GM12864 (cell line): Measurements from ENCODE around the gene ARHGAP5.

Source experiments
- DNase-seq: peaks from one replicate; pipeline ENCODE4 v3.0.0-alpha.2; 2011; ENCODE audit warnings: low read depth
- H3K4me3 ChIP-seq: 2 replicates; pipeline ENCODE4 v1.5.1; 2011; ENCODE audit warnings: mild to moderate bottlenecking, low read depth, low read length, control low read depth
- TF ChIP-seq, protein P1 (sequence below): IDR thresholded peaks from 2 replicates; pipeline ENCODE4 v1.5.1; 2011; ENCODE audit warnings: low read depth, mild to moderate bottlenecking, moderate library complexity, low read length, control low read depth, inconsistent platforms; ENCODE audit errors: missing control alignments

Gene ARHGAP5

DNA sequence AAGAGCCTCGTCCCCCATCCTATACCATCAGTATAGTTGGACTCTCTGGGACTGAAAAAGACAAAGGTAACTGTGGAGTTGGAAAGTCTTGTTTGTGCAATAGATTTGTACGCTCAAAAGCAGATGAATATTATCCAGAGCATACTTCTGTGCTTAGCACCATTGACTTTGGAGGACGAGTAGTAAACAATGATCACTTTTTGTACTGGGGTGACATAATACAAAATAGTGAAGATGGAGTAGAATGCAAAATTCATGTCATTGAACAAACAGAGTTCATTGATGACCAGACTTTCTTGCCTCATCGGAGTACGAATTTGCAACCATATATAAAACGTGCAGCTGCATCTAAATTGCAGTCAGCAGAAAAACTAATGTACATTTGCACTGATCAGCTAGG is 13.6 kb downstream of the ARHGAP5 start:
- TF ChIP-seq, protein P1, sequence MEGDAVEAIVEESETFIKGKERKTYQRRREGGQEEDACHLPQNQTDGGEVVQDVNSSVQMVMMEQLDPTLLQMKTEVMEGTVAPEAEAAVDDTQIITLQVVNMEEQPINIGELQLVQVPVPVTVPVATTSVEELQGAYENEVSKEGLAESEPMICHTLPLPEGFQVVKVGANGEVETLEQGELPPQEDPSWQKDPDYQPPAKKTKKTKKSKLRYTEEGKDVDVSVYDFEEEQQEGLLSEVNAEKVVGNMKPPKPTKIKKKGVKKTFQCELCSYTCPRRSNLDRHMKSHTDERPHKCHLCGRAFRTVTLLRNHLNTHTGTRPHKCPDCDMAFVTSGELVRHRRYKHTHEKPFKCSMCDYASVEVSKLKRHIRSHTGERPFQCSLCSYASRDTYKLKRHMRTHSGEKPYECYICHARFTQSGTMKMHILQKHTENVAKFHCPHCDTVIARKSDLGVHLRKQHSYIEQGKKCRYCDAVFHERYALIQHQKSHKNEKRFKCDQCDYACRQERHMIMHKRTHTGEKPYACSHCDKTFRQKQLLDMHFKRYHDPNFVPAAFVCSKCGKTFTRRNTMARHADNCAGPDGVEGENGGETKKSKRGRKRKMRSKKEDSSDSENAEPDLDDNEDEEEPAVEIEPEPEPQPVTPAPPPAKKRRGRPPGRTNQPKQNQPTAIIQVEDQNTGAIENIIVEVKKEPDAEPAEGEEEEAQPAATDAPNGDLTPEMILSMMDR, result no peak
- H3K4me3 ChIP-seq, result no peak overlapping the region
- DNase-seq, result no peak

DNA sequence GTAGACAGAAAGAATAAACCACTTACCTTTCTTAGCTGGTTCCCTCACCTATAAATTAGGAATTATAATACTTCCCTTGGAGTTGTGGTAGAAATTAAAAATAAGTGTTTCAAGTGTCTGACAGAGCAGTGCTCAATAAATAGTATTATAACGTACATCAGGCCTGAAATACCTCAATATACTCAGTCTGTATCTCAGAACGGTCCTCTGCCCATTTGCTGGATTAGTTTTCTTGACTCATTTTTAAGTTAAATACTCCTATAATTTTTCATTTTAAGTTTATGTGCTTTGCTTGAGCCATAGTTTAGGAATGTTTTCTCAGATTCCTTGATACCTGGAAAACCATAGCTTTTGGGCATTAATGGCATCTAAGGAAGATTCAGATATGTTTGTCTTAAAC is 22.4 kb downstream of the ARHGAP5 start:
- TF ChIP-seq, protein P1, result no peak
- no peak for DNase-seq
- no peak overlapping the region for H3K4me3 ChIP-seq

DNA sequence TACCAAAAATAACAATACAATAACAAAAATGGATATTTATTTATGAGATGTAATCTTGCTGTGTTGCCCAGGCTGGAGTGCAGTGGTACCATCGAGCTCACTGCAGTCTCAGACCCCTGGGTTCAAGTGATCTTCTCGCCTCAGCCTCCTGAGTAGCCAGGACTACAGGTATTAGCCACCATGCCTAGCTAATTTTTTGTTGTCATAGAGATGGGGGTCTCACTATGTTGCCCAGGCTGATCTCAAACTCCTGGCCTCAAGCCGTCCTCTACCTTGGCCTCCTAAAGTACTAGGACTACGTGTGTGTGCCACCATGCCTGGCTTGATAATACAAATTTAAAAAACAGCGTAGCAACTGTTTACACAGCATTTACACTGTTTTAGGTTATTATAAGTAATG is 23.1 kb downstream of the ARHGAP5 start:
- H3K4me3 ChIP-seq, result no peak overlapping the region
- TF ChIP-seq, protein P1, result no peak
- no peak for DNase-seq

DNA sequence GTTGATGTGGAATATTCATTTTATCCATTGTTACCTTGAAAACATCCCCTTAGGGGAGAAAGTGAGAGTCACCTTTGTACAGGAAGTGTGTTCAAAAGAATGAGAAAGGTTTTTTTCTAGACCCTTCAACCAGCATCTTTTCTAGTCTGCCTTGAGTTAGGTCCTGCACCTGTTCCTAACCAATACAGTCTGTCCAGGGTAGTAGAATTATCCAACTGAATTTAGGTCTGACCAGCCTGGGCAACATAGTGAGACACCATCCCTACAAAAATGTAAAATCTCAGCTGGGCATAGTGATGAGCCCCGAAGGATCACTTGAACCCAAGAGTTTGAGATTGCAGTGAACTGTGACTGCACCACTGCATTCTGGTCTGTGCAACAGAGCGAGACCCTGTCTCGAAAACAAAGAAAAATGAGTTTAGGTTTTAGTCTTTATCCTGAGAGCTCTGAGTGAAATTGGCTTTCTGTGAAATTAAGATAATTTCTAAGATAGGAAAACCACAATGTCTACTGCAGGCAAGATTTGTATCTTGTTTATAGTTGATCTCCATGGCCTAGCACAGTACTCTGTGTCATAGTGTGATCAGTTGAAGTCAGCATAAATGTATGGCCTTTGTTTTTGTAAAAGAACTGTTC is 25.2 kb downstream of the ARHGAP5 start:
- TF ChIP-seq, protein P1, result no peak

DNA sequence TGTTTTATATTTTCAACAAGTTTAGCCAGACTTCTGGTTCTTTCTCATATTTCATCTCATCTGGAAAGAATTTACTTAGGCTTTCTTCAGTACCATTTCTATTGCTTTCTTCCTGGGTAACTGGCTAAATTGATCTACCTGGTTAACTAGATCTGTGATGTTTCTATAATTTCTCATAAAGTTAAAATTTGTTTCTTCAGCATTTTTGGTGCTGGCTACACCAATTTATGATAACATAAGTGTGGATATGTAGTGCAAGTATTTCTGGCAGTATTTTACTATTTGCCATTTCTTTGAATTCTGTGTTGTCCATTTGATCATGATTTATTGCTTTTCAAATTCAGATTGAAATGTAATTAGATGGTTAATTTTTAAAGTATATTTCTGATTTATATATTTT is 25.9 kb downstream of the ARHGAP5 start:
- DNase-seq, result no peak
- TF ChIP-seq, protein P1, result no peak

More for the DNA sequence above, 25.2 kb downstream of the ARHGAP5 start:
- peak; percentile 16 for DNase-seq
- no peak overlapping the region for H3K4me3 ChIP-seq

DNA sequence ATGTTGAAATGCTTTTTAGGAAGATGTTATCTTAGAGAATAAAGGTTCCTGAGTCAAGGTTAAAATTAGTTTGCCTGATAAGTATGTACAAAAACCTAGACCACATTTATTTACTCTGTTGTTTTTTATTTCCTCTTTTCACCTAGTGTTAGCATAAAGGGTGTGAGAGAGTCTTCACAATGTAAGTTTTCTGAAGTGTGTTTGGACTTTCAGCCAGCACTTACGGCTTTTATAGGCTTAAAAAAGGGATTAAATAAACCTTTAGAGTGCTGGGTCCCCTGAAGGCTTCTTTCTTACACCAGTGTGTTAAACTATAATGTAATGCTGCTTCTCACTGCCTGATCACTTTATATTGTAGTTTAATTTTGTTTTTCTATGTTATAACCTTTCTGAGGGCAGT is 27.2 kb downstream of the ARHGAP5 start:
- TF ChIP-seq, protein P1, result no peak
- H3K4me3 ChIP-seq, result no peak overlapping the region
- DNase-seq, result no peak

More for the DNA sequence above, 25.9 kb downstream of the ARHGAP5 start:
- no peak overlapping the region for H3K4me3 ChIP-seq

DNA sequence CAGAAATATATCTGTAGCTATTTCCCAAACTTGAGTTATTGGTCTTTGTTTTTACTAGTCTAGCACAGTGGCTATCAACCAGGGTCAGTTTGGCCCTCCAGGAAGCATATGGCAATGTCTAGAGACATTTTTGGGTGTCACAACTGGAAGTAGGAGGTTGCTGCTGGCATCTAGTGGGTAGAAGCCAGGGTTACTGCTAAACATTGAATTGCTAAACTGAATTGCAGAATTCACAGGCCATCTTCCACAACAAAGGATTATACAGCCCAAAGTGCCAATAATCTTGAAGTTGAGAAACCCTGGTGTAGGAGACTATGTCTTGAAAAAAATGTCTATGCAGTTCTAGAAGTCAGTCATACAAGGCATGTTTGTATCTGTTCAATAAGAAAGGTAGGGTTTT is 27.7 kb downstream of the ARHGAP5 start:
- no peak overlapping the region for H3K4me3 ChIP-seq
- TF ChIP-seq, protein P1, result no peak
- no peak for DNase-seq
